ENCODE results near the gene TMEM171.

DNA sequence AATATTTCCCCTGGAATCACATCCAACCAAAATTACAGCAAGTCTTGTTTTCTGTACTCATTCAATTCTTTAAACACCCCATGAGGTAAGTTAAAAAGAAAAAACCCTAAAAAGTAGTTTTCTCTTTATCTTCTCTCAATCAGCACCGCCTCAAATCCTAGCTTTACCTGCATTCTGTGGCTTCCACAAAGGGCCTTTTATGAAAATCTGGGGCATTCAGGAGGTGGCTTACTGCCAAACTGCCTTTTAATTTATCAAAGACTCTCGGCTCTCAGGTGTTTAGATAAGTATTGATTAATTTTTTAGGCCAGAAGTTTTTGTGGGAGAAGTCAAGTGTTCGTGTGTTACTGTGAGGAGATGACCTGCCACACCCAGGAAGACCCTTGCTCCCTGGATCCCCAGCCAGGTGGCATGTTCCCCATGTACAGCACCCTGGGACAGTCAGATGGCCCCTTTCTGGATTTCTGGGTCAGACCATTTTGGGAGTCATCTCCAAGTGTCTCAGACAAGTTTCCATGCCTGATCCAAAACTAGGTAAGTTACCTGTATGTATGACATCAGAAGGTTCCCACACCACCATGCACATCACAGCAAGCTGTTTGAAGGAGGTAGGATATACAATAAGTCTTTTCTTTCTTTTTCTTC, 6.2 kb upstream of the TMEM171 start:
- TF ChIP-seq, protein P1, sequence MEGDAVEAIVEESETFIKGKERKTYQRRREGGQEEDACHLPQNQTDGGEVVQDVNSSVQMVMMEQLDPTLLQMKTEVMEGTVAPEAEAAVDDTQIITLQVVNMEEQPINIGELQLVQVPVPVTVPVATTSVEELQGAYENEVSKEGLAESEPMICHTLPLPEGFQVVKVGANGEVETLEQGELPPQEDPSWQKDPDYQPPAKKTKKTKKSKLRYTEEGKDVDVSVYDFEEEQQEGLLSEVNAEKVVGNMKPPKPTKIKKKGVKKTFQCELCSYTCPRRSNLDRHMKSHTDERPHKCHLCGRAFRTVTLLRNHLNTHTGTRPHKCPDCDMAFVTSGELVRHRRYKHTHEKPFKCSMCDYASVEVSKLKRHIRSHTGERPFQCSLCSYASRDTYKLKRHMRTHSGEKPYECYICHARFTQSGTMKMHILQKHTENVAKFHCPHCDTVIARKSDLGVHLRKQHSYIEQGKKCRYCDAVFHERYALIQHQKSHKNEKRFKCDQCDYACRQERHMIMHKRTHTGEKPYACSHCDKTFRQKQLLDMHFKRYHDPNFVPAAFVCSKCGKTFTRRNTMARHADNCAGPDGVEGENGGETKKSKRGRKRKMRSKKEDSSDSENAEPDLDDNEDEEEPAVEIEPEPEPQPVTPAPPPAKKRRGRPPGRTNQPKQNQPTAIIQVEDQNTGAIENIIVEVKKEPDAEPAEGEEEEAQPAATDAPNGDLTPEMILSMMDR (IDR thresholded peaks at IDR 0.05 in 8 of 11, conservative IDR thresholded peaks at IDR 0.05 in 3 of 11) = no peak
- TF ChIP-seq POLR2A (IDR thresholded peaks at IDR 0.05) = no peak
- TF ChIP-seq POLR2AphosphoS5 (IDR thresholded peaks at IDR 0.05) = no peak

All from spleen (tissue), 7 donors.